Gastroesophageal sphincter (tissue), 3 donors: ENCODE results near the gene CLCN1.

Experiments
- POLR2A ChIP-seq, 2 donors: fragments of 450-650 bp; IDR thresholded peaks; one replicate each; pipeline ENCODE4 v1.6.1; 2017; ENCODE audit warnings: antibody characterized with exemption in 2 of 2, mild to moderate bottlenecking in 2 of 2, moderate library complexity in 1 of 2
- TF ChIP-seq, protein P1 (sequence below), 4 experiments: fragments of 200-600 bp in 2 of 4; fragments of 450-650 bp in 2 of 4; sonication (generic) in 1 of 4; IDR thresholded peaks; one replicate each; pipeline ENCODE4 v1.5.1; 2017 to 2019; ENCODE audit warnings: antibody characterized with exemption in 4 of 4, mild to moderate bottlenecking in 2 of 4, moderate library complexity in 2 of 4

DNA sequence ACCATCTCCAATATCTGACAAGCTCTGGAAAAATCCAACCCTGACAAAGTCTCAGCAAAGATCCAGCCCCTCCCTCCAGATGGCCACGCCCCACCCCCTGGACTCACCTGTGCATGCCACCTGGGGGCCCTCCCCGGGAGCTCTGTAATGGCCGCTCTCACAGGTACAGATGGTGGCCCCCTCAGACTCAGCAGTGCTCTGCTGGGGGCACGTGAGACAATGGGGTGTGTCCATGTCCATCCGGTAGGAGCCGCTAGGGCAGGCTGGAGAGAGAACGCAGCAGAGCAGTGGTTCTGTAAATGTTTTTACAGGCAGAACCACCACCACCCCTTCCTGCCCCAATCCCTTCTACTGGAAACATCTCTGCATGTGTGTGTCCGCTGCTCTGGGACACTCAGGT is 83.2 kb downstream of the CLCN1 start:
- TF ChIP-seq, protein P1, sequence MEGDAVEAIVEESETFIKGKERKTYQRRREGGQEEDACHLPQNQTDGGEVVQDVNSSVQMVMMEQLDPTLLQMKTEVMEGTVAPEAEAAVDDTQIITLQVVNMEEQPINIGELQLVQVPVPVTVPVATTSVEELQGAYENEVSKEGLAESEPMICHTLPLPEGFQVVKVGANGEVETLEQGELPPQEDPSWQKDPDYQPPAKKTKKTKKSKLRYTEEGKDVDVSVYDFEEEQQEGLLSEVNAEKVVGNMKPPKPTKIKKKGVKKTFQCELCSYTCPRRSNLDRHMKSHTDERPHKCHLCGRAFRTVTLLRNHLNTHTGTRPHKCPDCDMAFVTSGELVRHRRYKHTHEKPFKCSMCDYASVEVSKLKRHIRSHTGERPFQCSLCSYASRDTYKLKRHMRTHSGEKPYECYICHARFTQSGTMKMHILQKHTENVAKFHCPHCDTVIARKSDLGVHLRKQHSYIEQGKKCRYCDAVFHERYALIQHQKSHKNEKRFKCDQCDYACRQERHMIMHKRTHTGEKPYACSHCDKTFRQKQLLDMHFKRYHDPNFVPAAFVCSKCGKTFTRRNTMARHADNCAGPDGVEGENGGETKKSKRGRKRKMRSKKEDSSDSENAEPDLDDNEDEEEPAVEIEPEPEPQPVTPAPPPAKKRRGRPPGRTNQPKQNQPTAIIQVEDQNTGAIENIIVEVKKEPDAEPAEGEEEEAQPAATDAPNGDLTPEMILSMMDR (IDR thresholded peaks at IDR 0.05), result no peak
- no peak for TF ChIP-seq POLR2A (IDR thresholded peaks at IDR 0.05)
